Ecto neural progenitor cell (in vitro differentiated cells): ENCODE data around the gene BTRC.
"Not testable (repeated sequence)": the region's sequence is repeated elsewhere in the genome, so short reads cannot be mapped to it uniquely, and the experiment has no call there.

Experiments used
- DNase-seq: peaks from one replicate; pipeline ENCODE4 v3.0.0-alpha.2; 2018; ENCODE audit warnings: low spot score

The BTRC gene

DNA sequence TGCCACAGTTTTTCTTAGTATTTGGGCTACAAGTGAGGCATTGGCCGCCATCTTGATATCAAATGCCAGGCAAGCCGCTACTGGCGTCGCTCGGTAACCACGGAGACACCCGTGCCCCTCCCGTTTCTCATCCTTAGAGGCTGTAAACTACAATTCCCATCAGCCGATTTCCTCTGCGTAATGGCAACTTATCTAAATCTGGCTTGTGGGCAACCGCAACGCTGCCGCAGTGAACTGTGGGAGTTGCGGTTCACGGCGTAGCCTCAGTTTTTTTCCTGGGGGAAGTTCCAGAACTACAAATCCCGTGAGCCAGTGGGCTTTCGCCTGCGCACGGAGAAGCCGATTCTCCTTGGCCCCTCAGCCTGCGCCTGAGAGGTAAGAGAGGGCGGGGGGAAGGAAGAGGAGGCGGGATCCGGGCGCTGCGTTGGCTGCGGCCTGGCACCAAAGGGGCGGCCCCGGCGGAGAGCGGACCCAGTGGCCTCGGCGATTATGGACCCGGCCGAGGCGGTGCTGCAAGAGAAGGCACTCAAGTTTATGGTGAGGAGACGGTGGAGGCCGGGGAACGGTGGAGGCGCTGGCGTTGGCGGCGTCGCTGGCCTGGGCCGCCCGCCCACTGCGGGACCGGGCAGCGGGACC is at the start of gene BTRC:
BTRC (plus strand) TSS at position 474 of the 636 bp plus-strand sequence; CDS start at position 490, 16 bp downstream.
- DNase-seq = peak; percentile 97

DNA sequence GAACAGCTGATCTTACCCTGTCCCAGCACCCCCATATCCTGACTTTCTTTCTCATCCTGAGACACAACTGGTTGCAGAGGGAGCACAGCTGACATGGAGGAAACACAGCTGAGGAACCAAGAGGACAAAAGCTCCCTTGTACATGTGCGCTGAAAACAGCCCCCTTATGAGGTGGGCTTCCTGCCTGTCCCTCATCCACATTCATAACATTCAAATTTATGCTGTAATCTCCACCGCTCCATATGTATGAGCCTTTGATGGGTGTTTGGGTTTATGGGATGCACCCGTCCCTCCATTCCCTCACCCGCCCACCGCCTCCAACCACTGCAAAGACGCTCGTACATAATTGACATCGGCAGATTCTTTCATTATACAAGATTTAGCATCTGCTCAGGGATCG is 49.6 kb upstream of the BTRC start:
- no peak for DNase-seq

DNA sequence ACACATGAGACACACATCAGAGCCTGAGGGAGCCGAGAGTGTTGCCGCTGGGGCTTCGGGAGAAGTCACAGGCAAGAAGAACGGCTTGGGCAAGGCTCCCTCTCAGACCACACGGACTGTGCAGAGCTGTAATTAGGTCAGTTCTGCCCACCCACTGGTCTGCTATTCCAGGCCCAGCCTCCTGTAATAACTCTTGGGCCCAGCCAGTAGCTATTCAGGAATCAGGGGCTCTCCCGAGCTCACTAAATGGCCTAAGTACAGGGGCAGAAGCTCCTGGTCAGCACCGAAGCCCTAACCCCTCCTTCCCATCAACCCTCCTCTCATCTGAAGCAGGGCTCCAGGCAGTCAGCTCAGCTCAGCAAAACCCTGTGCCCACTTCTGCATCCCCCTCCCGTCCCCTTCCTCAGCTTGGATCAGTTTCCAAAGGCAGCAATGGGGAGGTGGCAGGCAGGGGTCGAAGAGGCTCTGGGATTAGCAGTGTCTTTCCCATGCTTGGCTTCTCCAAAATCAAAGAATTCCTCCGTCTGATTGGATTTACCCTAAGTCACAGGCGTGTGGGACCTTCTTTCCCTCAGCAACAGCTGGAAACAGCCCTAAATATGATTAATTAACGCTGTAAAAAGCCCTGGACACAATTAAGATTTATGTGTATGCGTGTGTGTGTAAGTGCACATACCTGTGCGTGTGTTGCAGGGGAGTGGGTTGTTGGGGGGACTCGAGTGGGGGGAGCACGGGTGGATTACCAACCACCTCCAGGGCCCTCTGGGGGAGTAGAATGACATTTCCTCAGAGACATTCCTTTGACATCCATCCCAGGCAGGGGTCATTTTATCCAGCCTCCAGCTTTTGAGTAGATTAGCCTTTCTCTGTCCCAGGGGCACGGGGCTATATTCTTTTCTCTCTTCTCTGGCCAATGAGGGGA is 48.4 kb upstream of the BTRC start:
- peak; percentile 72 for DNase-seq

DNA sequence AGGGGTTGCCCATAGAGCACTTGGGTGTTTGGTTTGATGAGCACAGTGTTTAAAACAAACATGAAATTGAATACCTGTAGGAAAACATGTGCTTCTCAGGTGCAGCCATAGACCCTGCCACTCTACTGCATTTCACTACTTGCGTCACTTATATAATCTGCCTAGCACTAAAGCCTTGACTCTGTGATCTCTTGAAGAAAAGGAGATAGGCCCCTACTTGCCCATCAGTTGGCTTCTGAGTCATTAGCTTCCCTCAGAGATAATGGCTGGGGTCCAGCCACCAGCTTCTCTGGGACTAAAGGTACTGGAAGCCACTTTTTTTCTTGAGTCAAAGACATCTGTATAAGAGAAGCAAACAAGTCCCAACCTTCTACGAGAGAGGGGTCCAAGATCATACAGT is 45.9 kb upstream of the BTRC start:
- no peak for DNase-seq

DNA sequence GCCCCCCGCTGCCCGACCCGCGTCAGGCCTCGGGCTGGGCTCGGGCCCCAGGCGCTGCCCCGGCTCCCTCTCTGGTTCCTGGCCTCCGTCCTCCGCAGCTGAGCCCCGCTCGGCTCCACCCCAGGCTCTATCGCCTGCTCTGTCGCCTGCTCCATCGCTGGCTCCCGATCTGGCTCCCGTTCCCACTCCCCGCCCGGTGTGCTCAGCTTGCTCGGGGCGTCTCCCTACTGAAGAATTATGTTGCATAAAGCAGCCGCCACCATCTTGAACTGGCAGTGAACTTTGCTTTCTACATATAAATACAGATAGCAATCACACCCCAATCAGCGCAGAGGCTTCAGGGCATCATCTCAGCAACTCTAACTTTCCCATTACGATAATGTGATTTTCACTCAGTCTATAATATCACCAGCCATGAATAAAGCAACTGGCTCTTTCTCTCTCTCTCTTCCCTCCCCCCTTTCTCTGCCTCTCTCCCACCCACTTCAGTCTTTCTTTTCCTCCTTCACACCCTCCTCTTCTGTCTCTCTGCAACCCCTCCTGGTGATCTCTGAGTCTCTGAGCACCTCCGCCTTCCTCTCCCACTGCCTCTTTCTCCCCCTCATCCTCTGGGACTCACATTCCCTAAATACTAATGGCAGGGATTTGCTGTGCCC is 43.3 kb upstream of the BTRC start:
- DNase-seq = no peak

DNA sequence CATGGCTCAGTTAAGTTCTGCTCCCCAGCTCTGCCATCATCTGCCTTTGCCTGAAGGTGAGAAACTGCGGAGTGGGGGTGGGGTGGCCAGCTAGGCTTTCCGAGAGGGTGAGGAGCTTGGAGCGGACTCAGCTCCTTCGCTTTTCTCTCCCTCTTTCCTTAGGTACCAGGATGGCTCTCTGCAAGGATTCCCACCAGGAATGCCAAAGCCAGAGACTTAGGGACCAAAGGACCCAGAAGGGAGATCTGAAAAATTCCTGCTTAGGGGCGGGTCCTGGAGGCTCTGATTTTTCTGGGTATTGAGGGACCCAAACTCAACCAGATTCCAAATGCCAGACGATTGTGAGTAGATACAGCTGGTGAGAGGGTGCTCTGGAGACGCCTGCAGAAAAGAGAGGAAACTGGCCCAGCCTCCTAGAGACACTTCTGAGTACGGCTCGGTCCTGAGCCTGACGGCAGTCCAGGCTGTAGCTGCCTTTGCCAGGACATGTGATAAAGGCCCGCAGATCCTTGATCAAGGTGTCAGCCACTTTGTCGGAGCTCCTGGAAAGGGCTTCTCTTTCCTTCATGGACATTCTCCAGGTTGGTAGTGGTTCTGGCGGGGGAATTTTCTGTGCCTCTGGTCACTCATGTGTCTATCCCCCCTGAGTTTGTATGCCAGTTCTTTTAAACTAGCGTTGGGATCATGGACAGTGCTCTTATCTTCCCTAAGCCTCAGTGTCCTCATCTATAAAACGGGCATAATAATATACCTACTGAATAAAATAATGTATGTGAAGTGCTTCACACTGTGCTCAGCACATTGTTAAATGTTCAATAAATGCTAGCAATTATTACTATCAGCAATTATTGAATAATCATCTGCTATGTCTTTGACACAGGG is 42.5 kb upstream of the BTRC start:
- no peak for DNase-seq

DNA sequence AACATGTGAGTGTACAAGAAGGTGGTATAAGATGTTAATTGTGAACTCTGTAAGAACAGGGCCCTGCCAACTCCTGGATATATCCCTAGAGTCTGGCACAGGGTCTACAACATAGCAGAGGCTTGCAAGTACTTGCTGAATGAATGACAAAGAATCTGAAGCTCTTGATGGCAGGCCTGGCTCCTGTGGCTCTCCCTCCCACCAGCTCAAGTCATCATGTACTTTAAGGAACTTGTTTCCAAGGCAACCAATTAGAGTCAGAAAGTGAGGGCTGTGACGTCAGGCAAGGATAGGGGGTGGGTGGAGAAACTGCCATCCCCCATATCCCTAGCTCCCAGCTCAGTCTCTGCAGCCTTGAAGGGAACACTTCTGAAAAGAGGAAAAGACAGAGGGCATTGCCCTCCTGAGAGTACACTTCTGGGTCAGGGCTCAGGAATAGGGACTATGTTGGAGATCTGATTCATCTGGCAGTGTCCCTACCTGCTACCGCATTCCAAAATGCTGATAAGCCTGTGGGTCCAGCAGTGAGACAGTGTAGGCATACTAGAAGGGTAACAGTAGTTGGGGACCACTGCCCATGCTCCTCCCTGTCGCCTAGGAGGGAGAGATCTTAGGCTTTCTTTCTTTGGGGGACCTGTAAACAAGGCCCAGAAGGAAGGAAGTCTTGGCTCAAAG is 34.6 kb upstream of the BTRC start:
- DNase-seq = no peak

DNA sequence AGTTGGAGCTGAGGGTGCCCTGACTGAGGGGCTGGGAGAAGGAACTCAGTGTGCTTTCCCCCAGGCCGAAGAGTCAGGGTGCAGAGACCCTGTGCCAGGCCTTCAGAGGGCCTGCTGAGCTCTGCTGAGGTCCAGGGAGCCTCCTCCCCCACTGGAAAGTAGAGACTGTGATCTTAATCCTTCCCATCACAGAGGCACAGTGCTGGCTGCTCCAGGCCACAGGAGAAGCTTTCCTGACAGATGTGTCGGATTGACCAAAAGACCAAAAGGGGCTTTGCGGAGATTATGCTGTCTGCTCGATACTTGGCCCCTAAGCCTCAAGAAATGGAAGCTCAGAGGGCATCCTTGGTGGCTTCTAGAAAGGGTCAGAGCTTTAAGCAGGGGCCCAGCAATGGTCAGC is 32.9 kb upstream of the BTRC start:
- DNase-seq = no peak

DNA sequence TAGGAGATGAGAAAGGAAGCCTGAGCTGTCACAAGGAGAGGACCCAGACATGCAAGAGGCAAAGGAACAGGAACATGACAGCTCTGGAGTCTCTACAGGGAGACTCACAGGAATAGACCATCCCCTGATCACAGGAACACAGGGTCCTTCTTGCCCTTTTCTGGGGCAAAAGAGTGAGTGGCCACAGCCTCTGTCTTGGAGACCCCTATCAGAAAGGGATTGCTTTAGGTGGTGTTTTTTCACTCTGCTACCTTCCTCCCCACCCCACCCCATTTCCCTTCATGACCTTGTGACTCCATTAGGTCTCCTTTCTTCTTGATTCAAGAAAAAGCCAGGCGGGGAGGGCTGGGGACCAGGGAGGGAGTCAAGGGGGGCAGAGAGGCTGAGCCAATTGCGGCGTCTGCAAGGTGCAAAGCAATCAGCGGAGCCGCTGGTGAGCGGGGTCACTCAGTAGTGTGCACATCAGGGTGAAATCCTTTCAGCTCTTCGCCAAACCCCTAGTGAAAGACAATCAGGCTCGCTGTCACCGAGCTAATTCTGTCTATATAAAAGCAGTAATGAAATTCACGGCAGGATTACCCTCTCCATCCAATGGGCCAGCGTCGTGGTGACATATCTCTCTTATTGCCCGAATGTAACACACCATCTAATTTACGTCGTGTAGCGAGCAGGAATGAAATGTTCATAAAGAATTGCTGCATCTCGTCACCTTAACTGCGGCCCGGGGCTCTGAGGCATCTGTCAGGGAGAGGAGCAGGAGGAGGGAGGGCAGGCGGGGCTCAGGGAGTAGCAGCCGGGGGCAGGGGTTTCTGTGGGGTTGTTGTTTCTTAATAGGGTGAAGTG is 31.5 kb upstream of the BTRC start:
- DNase-seq = no peak

DNA sequence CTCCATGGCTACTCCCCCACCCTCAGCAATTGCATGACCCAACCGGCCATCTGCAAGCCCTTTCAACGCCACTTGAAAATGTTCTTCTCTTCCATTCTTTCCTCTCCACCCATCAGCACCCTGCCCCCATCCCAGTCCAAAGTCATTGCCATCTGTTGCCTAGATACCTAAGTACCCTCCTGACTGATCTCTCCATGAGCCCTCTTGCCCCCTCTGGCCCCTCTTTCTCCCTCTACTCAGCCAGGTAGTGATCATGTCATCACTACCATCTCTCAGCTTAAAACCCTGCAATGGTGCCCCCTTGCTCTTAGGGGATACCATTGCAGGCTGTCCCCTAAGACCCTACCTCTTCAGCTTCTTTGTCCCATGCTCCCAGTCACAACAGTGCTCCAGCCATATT is 30.5 kb upstream of the BTRC start:
- DNase-seq = no peak

DNA sequence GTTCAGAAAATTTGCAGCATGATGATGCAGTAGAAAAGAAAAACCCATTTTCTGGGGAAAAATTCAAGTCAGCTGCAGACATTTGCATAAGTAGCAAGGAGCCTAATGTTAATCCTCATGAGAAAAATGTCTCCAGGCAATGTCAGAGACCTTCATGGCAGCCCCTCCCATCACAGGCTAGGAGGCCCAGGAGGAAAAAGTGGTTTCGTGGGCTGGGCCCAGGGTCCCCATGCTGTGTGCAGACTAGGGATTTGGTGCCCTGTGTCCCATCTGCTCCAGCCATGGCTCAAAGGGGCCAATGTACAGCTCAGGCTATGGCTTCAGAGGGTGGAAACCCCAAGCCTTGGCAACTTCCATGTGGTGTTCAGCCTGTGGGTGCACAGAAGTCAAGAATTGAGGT is 26.5 kb upstream of the BTRC start:
- DNase-seq = not testable (repeated sequence)

DNA sequence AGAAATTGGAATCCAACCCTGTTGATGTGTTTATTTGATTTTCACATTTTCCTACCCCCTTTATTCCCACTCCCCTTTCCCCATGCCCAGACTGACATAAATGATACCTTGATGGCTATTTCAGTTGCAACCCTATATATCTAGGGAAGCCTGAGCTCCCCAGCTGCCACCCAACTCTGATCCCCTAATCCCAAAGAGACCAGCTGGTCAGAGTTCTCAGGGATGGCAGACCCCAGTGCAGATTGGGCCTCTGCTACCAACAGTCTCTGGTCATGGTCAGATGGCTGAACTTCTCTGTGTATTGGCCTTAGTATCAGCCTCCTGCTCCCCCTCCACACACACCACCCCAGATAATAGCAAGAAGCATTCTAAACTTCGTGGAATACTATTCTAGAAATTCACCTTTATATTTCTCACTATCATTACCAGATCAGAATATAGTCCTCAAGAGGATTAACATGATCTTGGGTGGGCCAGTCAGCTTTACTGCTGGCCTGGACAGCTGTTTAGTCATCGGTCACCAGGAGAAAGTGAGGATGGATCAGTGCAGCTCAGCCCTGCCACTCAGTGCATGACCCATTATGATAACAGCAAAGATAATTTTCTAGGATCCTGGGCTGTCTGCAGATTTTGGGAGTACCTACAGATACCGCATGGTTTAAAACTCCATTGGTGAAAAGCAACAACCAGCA is 24.5 kb upstream of the BTRC start:
- no peak for DNase-seq

DNA sequence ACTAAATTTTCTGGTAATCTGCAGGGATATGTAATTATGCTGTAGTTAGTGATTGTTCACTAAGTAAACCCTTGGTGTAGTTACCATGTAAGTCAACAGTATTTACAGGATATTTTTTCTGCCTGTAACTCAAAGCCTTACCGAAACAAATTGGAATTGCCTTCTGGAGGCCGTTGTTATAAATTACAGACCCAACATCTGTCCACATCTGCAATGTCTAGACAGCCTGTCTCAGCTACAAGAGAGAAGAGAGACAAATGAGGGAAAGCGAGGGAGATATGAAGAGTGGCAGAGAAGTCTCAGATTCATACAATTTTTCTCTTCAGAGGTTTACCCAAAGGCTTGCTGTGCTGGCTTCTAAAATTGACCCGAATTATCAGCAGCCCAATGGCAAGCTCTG is 23.7 kb upstream of the BTRC start:
- DNase-seq = no peak

DNA sequence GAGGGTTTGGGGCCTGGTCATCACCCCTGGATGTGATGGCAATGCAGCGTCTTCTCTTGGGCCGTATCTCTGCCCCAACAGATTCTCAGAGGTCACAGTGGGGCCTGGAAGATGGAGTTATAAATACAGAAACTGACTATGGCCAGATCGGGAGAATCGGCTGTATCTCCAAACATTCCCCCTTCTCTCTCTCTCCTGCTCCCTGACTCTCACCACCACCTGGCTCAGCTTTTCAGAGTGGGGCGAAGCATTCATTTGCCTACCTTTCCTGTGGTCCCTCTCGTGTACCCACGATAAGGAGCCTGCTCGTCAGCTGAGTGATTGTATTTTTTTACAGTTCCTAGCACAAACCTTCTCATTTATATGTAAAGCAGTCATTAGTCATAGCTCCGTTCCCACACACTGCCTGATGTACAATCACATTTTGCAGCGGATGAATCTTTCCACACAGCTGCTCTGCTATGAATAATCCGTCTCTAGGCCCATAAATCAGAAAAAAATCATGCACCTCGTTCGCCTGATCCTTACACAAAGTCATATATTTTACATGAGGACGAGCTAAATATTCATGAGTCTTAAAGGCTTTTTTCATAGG is 23.2 kb upstream of the BTRC start:
- no peak for DNase-seq

DNA sequence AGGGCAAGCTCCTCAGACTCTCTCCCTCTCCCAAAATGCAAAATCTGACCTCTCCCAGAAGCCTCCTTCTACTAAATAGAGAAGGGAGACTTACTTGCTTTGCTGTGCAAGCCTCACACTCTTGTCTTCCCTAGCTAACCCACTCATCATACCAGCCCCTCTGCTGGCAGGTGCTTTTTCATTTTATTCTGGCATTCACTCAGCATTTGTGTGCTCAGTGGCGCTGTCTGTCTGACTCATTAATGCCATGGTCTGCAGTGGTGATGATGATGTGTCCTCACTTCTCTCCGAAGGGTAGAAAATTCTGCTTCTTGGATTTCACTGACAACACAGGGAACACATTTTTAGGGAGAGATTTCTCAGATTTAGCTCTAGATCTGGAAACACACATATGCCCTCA is 22.0 kb upstream of the BTRC start:
- no peak for DNase-seq

DNA sequence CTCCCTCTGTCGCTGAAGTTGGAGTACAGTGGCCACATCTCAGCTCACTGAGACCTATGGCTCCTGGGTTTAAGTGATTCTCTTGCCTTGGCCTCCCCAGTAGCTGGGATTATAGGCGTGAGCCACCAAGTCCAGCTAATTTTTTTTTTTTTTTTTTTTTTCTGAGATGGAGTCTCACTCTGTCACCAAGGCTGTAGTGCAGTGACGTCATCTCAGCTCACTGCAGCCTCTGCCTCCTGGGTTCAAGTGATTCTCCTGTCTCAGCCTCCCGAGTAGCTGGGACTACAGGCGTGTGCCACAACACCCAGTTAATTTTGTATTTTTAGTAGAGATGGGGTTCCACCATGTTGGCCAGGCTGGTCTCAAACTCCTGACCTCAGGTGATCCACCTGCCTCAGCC is 19.7 kb upstream of the BTRC start:
- not testable (repeated sequence) for DNase-seq

DNA sequence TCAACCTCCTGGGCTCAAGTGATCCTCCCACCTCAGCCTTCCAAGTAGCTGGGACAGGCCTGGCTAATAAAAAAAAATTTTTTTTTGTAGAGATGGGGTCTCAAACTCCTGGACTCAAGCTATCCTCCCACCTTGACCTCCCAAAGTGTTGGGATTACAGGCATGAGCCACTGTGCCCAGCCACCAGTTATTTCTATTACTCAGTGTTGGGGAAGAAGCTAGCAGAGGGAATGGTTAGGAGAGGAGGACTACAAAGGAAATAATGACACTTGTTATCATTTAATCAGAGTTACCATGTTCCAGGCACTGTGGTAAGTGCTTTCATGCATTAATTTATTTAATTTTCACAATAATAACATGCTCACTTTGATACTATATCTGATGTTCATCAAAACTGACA is 17.6 kb upstream of the BTRC start:
- DNase-seq = no peak

DNA sequence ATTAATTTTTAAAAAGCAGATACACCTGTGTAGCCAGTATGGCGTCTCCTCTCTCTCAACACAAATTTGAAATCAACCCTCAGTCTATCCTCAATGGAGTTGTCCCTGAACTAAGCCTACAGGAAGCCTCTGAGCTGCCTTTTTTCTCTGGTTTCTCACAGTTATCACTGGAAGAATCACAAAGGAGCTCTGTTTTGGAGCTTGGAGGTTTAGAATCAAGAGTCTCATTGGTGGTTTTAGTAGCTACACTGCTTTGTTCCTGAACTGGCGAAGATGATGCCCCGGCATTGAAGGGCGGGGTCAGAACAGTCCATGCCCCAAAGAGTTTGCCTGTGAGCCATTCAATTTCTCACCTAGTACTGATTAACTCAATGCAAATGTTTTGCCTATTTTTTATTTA is 16.1 kb upstream of the BTRC start:
- DNase-seq = no peak

DNA sequence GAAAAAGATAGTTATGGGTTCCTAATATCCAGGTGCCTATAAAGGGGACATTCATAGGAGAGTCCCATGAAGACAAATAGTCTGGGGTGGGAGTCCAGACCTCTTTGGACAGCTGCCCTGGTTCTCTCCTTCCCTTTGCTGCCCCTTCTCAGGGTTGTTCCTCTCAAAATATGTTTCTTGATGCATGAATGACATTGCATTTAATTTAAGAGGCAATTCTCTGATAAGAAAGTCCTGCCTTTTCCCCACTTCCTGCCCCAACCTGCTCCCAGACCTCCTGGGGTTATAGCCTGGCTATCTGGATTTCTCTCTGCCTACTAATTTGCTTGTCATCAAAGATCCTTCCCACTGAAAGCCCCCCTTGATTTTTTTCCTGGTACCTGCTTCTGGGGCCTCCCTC is 12.5 kb upstream of the BTRC start:
- no peak for DNase-seq

DNA sequence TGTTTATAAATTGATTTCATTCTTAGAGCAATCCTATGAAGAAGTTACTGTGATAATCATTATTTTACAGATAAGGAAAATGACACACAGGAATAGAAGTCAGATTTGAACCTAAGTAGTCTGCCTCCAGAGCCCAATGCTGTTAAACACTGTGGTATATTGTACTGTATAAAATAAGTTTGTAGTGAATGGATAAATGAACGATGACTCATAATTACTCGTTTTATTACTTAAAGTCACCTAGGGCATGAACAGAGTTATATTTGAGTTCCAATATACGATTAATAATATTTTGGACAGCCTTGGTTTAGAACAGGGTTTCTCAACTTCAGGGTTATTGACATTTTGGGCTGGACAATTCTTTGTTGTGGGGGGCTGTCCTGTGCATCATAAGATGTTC is 7.8 kb upstream of the BTRC start:
- DNase-seq = no peak
